AG10803 (cell line): ENCODE data around the gene RTCA.

Experiments
- DNase-seq: peaks from one replicate; pipeline ENCODE4 v3.0.0; 2010; ENCODE audit warnings: low read depth
- H3K4me3 ChIP-seq: 2 replicates; pipeline ENCODE4 v1.5.1; 2011; ENCODE audit warnings: mild to moderate bottlenecking, low read length, control low read depth
- CTCF ChIP-seq: conservative IDR thresholded peaks from 2 replicates; pipeline ENCODE4 v1.5.1; 2011; ENCODE audit warnings: mild to moderate bottlenecking, low read length, control low read depth, inconsistent platforms

The RTCA gene

GRCh38 chr1:100265931-100266740 lies at the start of gene RTCA:
TSS of gene RTCA (plus strand) at chr1:100266216. CDS start at chr1:100266376, 160 bp downstream.
- no peak for TF ChIP-seq CTCF
- peak; percentile 93 for DNase-seq
- peak within 1 kb of the TSS; percentile 93 for H3K4me3 ChIP-seq

- TF ChIP-seq CTCF = no peak
- DNase-seq = no peak
- H3K4me3 ChIP-seq = no peak overlapping the region
Observed at GRCh38 chr1:100217834-100218233, 48.2 kb upstream of the RTCA start.

GRCh38 chr1:100219457-100219856 lies 46.6 kb upstream of the RTCA start:
- no peak for TF ChIP-seq CTCF
- DNase-seq = no peak
- no peak overlapping the region for H3K4me3 ChIP-seq

GRCh38 chr1:100219883-100220282 lies 46.1 kb upstream of the RTCA start:
- TF ChIP-seq CTCF = no peak
- no peak overlapping the region for H3K4me3 ChIP-seq
- DNase-seq = no peak

GRCh38 chr1:100222428-100222827 lies 43.6 kb upstream of the RTCA start:
- DNase-seq = no peak
- no peak for TF ChIP-seq CTCF
- H3K4me3 ChIP-seq = no peak overlapping the region

GRCh38 chr1:100229681-100230443 lies 36.2 kb upstream of the RTCA start:
- TF ChIP-seq CTCF = no peak
- H3K4me3 ChIP-seq = no peak overlapping the region
- DNase-seq = no peak
